ENCODE data around the gene GPN3. TPM values are rescaled to one million over a fixed set of nuclear protein-coding genes. Genes with fewer than 3 reads are reported as not detected.

The GPN3 gene
- total RNA-seq, 1 donor from 2014 or later = 18.7 TPM

Other genes starting within 250 kb of the GPN3 start
- gene ATP2A2, start 187.0 kb downstream of the GPN3 start, total RNA-seq = 131 TPM
- 62.7 TPM for gene ANAPC7, start 64.5 kb downstream of the GPN3 start, total RNA-seq
- gene ARPC3, start 17.9 kb downstream of the GPN3 start, total RNA-seq = 109 TPM
- gene FAM216A, start 588 bp upstream of the GPN3 start, total RNA-seq = 5.8 TPM
- gene VPS29, start 33.9 kb upstream of the GPN3 start, total RNA-seq = 102 TPM
- gene RAD9B, start 34.1 kb upstream of the GPN3 start, total RNA-seq = 2.9 TPM
- 23.8 TPM for gene PPTC7, start 115.1 kb upstream of the GPN3 start, total RNA-seq
- gene TCTN1, start 145.9 kb upstream of the GPN3 start, total RNA-seq = 41.0 TPM
- gene HVCN1, start 220.9 kb upstream of the GPN3 start, total RNA-seq = 7.5 TPM